HL-60 (cell line): ENCODE results near the gene CACNA1E.

Source experiments
- DNase-seq, 2 experiments: peaks; one replicate each; pipeline ENCODE4 v3.0.0-alpha.2; 2010 to 2020; ENCODE audit warnings: low read depth in 1 of 2, low spot score in 1 of 2
- H3K27ac ChIP-seq: fragments of 250-450 bp; sonication (Bioruptor Pico); replicated peaks from 2 replicates; pipeline ENCODE4 v1.5.1; 2020; ENCODE audit warnings: mild to moderate bottlenecking, moderate library complexity
- H3K27me3 ChIP-seq: fragments of 250-450 bp; sonication (Bioruptor Pico); 2 replicates; pipeline ENCODE4 v1.5.1; 2021; ENCODE audit warnings: mild to moderate bottlenecking, moderate library complexity; ENCODE audit not compliant: insufficient read depth, poor library complexity, severe bottlenecking
- H3K4me3 ChIP-seq: replicated peaks from 2 replicates; pipeline ENCODE4 v1.5.1; 2011; ENCODE audit warnings: mild to moderate bottlenecking, control low read depth, low read length; ENCODE audit not compliant: insufficient read depth
- GABPA ChIP-seq: IDR thresholded peaks from 2 replicates; pipeline ENCODE4 v1.6.1; 2012; ENCODE audit warnings: low read depth
- POLR2AphosphoS5 ChIP-seq: IDR thresholded peaks from 2 replicates; pipeline ENCODE4 v1.6.1; 2012; ENCODE audit warnings: low read depth
- SPI1 ChIP-seq: IDR thresholded peaks from 2 replicates; pipeline ENCODE4 v1.6.1; 2012; ENCODE audit warnings: low read depth, mild to moderate bottlenecking, borderline replicate concordance
- TF ChIP-seq, protein P1 (sequence below): IDR thresholded peaks from 2 replicates; pipeline ENCODE4 v1.6.1; 2012; ENCODE audit warnings: low read depth; ENCODE audit not compliant: insufficient replicate concordance
- TF ChIP-seq, protein P2 (sequence below): IDR thresholded peaks from one replicate; pipeline ENCODE4 v1.5.1; 2011; ENCODE audit warnings: low read length, control low read depth, inconsistent platforms; ENCODE audit not compliant: insufficient read depth

The CACNA1E gene

DNA sequence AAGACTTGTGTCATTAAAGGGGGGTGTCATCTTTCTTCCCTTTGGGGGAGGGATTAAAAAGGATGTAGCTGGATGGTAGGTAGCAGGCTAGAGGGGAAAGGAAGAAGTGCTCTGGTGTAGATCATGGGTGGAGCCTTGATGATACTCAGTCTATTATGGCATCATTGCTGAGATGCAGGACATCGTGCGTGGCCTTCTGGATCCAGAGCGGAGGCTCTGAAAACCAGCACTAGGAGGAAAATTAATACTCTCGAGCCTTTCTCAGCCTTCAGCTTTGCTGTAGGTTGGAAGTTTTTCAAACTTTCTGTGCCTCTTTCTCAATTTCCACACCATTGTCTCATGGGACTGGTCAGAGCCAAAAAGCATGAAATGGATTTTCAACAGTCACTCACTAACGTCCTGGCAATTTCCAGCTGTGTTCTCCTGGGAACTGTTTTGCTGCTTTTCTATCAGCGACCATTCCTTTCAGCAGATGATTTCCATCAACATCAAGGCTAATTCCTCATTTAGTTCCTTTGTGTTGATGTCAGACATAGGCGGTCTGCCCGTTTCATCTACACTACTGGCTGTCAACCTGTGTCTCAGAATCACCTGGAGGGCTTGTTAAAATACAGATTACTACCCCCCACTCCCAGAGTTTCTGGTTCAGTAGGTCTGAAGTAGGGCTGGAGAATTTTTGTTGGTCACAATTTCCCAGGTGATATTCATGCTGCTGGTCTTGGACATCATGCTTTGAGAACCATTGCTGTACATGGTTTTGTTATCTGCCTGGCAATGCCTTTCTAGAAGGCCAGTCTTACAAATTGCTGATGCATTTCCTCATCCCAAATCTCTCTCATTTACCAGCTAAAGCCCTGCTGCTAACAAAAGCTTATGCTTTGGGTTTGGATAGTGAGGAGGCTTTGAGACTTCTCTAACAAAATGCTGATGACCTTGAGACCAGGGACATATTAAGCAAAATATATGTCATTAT, 7.7 kb downstream of the CACNA1E start:
- TF ChIP-seq POLR2AphosphoS5 (no peak), GABPA (no peak), SPI1 (no peak)
- TF ChIP-seq, protein P1, sequence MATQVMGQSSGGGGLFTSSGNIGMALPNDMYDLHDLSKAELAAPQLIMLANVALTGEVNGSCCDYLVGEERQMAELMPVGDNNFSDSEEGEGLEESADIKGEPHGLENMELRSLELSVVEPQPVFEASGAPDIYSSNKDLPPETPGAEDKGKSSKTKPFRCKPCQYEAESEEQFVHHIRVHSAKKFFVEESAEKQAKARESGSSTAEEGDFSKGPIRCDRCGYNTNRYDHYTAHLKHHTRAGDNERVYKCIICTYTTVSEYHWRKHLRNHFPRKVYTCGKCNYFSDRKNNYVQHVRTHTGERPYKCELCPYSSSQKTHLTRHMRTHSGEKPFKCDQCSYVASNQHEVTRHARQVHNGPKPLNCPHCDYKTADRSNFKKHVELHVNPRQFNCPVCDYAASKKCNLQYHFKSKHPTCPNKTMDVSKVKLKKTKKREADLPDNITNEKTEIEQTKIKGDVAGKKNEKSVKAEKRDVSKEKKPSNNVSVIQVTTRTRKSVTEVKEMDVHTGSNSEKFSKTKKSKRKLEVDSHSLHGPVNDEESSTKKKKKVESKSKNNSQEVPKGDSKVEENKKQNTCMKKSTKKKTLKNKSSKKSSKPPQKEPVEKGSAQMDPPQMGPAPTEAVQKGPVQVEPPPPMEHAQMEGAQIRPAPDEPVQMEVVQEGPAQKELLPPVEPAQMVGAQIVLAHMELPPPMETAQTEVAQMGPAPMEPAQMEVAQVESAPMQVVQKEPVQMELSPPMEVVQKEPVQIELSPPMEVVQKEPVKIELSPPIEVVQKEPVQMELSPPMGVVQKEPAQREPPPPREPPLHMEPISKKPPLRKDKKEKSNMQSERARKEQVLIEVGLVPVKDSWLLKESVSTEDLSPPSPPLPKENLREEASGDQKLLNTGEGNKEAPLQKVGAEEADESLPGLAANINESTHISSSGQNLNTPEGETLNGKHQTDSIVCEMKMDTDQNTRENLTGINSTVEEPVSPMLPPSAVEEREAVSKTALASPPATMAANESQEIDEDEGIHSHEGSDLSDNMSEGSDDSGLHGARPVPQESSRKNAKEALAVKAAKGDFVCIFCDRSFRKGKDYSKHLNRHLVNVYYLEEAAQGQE = no peak
- H3K27ac ChIP-seq = no peak overlapping the region
- no peak for DNase-seq
- H3K27me3 ChIP-seq = no peaks in the 10 kb centered on the region
- H3K4me3 ChIP-seq = no peak overlapping the region

DNA sequence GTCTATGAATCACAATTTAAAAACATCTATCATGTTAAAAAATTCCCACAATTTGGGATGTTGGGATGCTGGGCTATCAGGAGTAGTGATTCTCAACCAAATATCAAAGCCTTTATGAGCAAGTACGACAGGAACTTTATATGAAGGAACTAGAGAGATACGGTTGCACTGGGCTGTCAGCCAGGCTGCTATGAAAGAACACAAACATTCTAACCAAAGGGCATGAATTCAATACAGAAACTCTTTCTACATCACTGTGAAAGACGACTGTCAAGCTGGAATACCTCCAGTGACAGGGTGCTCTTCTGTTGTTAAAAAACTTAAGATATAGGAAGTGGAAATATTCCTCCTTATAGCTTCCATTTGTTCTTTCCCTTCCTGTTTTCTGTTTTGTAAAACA, 9.8 kb downstream of the CACNA1E start:
- TF ChIP-seq, protein P2, sequence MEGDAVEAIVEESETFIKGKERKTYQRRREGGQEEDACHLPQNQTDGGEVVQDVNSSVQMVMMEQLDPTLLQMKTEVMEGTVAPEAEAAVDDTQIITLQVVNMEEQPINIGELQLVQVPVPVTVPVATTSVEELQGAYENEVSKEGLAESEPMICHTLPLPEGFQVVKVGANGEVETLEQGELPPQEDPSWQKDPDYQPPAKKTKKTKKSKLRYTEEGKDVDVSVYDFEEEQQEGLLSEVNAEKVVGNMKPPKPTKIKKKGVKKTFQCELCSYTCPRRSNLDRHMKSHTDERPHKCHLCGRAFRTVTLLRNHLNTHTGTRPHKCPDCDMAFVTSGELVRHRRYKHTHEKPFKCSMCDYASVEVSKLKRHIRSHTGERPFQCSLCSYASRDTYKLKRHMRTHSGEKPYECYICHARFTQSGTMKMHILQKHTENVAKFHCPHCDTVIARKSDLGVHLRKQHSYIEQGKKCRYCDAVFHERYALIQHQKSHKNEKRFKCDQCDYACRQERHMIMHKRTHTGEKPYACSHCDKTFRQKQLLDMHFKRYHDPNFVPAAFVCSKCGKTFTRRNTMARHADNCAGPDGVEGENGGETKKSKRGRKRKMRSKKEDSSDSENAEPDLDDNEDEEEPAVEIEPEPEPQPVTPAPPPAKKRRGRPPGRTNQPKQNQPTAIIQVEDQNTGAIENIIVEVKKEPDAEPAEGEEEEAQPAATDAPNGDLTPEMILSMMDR = no peak
- TF ChIP-seq SPI1 (0 out of 2 replicates have a peak, but pooled peaks have one; percentile 21), POLR2AphosphoS5 (no peak), GABPA (no peak)
- TF ChIP-seq, protein P1 = no peak
- no peak overlapping the region for H3K27ac ChIP-seq
- no peak overlapping the region for H3K4me3 ChIP-seq
- DNase-seq = no peak
- no peaks in the 10 kb centered on the region for H3K27me3 ChIP-seq

DNA sequence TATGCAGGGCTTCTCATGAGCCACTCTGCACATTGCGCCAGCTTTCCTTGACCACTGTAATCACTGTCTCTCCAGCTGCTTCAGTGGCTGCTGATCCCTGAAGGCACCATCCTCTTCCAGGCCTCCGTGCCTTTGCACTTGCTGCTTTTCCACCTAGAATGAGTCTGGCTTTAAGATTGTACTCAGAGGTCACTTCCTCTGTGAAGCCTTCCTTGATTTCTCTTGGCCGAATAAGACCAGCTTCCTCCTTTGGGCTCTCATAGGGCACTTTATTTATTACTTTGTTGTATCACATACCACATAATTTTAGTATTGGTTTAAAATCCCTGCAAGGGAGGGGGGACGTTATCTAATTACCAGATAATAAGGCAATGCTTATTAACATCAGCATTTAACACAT, 10.6 kb downstream of the CACNA1E start:
- Histone ChIP-seq H3K4me3 (no peak overlapping the region), H3K27me3 (no peaks in the 10 kb centered on the region), H3K27ac (no peak overlapping the region)
- TF ChIP-seq, protein P1 = no peak
- DNase-seq = no peak

DNA sequence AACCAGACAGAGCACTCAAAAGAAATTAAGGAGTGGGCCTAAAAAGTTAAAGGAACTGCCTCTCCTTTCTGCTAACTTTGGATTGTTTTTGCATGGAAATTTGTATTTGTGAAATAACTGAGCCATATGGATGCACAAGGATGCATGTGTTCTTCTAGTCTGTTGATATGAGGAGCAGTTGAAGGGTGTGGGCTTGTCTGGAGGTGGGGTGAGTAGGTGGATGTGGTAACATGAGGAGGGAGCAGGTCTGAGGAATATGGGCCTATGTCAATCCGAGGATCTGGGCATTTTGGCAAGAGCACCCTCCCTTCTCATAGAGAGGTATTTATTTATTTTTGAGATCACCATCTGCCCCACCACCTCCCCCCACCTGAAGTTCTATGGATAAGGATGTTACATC, 13.4 kb downstream of the CACNA1E start:
- TF ChIP-seq, protein P2 = no peak
- TF ChIP-seq GABPA (no peak), SPI1 (no peak), POLR2AphosphoS5 (no peak)
- TF ChIP-seq, protein P1 = no peak
- no peak overlapping the region for H3K27ac ChIP-seq
- no peak for DNase-seq
- H3K4me3 ChIP-seq = no peak overlapping the region
- H3K27me3 ChIP-seq = no peaks in the 10 kb centered on the region
